Measurements from ENCODE around the gene HTRA1.

DNA sequence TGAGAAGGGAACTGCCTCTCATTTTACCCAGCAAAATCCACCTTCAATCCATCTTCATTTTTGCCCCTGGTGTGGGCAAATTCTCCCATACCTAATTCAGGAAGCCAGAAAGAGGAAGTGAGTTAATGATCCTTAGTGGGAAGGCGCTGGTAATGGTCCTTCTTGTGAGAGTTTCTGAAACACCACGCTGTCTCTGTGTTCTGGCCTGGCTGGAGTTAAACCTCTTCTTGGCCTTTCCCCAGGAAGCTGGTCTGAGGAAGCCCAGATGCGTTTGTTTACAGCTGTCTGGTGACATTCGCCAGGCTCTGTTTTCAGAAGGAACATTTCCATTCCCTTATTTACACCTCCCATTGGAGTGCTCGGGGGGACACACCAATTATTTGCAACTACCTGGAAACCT, 24.3 kb downstream of the HTRA1 start:
- TF ChIP-seq, protein P1, sequence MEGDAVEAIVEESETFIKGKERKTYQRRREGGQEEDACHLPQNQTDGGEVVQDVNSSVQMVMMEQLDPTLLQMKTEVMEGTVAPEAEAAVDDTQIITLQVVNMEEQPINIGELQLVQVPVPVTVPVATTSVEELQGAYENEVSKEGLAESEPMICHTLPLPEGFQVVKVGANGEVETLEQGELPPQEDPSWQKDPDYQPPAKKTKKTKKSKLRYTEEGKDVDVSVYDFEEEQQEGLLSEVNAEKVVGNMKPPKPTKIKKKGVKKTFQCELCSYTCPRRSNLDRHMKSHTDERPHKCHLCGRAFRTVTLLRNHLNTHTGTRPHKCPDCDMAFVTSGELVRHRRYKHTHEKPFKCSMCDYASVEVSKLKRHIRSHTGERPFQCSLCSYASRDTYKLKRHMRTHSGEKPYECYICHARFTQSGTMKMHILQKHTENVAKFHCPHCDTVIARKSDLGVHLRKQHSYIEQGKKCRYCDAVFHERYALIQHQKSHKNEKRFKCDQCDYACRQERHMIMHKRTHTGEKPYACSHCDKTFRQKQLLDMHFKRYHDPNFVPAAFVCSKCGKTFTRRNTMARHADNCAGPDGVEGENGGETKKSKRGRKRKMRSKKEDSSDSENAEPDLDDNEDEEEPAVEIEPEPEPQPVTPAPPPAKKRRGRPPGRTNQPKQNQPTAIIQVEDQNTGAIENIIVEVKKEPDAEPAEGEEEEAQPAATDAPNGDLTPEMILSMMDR (IDR thresholded peaks at IDR 0.05 in 8 of 11, conservative IDR thresholded peaks at IDR 0.05 in 3 of 11) = no peak
- no peak for TF ChIP-seq POLR2A (IDR thresholded peaks at IDR 0.05)
